HL-60 (cell line): Measurements from ENCODE around the gene DENND6B.

Experiments
- CTCF ChIP-seq: IDR thresholded peaks from one replicate; pipeline ENCODE4 v1.5.1; 2011; ENCODE audit warnings: low read length, control low read depth, inconsistent platforms; ENCODE audit not compliant: insufficient read depth
- GABPA ChIP-seq: IDR thresholded peaks from 2 replicates; pipeline ENCODE4 v1.6.1; 2012; ENCODE audit warnings: low read depth
- POLR2AphosphoS5 ChIP-seq: IDR thresholded peaks from 2 replicates; pipeline ENCODE4 v1.6.1; 2012; ENCODE audit warnings: low read depth
- REST ChIP-seq: IDR thresholded peaks from 2 replicates; pipeline ENCODE4 v1.6.1; 2012; ENCODE audit warnings: low read depth; ENCODE audit not compliant: insufficient replicate concordance
- SPI1 ChIP-seq: IDR thresholded peaks from 2 replicates; pipeline ENCODE4 v1.6.1; 2012; ENCODE audit warnings: low read depth, mild to moderate bottlenecking, borderline replicate concordance

GRCh38 chr22:50308986-50309600 lies 17.7 kb downstream of the DENND6B start:
- TF ChIP-seq CTCF: no peak
- no peak for TF ChIP-seq POLR2AphosphoS5
- TF ChIP-seq REST: no peak
- TF ChIP-seq GABPA: no peak
- TF ChIP-seq SPI1: no peak
